Endothelial cell of umbilical vein (primary cell): ENCODE results near the gene CCHCR1. TPM values are rescaled to one million over a fixed set of nuclear protein-coding genes. Genes with fewer than 3 reads are reported as not detected.

Experiments
- BruUV-seq: library from RNA; stranded (reverse); fragments of 400-500 nt; replicated peaks from 2 replicates; lab custom pipeline; 2021; lab: Mats Ljungman, UMichigan
- CTCF ChIA-PET: fragments of 300-600, 350-600 bp; sonication (Branson Sonifier 250); formaldehyde crosslinking; loops from one replicate; lab custom pipeline; 2021; ENCODE audit warnings: antibody characterized with exemption, inconsistent platforms; lab: Charles Lee
- POLR2A ChIA-PET: fragments of 300-600, 350-600 bp; sonication (Branson Sonifier 250); formaldehyde crosslinking; loops from one replicate; lab custom pipeline; 2021; ENCODE audit warnings: antibody characterized with exemption, inconsistent platforms; lab: Charles Lee
- DNase-seq: peaks from one replicate; pipeline ENCODE4 v3.0.0-alpha.2; 2011; ENCODE audit warnings: low read depth, low spot score
- FAIRE-seq: peaks from 2 replicates; lab custom pipeline; 2011; peaks lifted over from hg19 to GRCh38; lab: Jason Lieb, UNC
- H2AFZ ChIP-seq: 2 replicates; pipeline ENCODE4 v1.6.0; 2012; ENCODE audit warnings: low read depth, low read length, control low read depth, inconsistent platforms
- H3K27ac ChIP-seq: 2 replicates; pipeline ENCODE4 v1.5.1; 2011; ENCODE audit warnings: low read depth, mild to moderate bottlenecking, control low read depth, low read length, moderate library complexity; ENCODE audit not compliant: insufficient read depth
- H3K27me3 ChIP-seq, 2 experiments: 2 replicates each; pipeline versions ENCODE4 v1.6.0 to v1.6.1; 2011; ENCODE audit warnings: low read length in 2 of 2, mixed read lengths in 1 of 2; ENCODE audit not compliant: control insufficient read depth in 2 of 2, insufficient read depth in 2 of 2
- H3K36me3 ChIP-seq, 2 experiments: 2 replicates in 1 of 2; 3 replicates in 1 of 2; pipeline ENCODE4 v1.5.1; 2011; ENCODE audit warnings: low read length in 2 of 2, mild to moderate bottlenecking in 1 of 2, moderate library complexity in 1 of 2; ENCODE audit not compliant: control insufficient read depth in 2 of 2, insufficient read depth in 2 of 2; ENCODE audit errors: extremely low read depth in 1 of 2
- H3K4me1 ChIP-seq: 3 replicates; pipeline ENCODE4 v1.5.1; 2011; ENCODE audit warnings: mild to moderate bottlenecking, low read length; ENCODE audit not compliant: control insufficient read depth, insufficient read depth; ENCODE audit errors: extremely low read depth
- H3K4me2 ChIP-seq: 2 replicates; pipeline ENCODE4 v1.6.1; 2011; ENCODE audit warnings: low read length, control low read depth, mixed read lengths; ENCODE audit not compliant: insufficient read depth
- H3K4me3 ChIP-seq, 3 experiments: fragments of 200-600 bp in 1 of 3; sonication (generic), shearing (Covaris generic) in 1 of 3; replicated peaks in 1 of 3; 2 replicates each; pipeline ENCODE4 v1.5.1; 2011 to 2016; ENCODE audit warnings: control low read depth in 3 of 3, low read length in 3 of 3, mild to moderate bottlenecking in 2 of 3, inconsistent platforms in 1 of 3, low read depth in 1 of 3, moderate library complexity in 1 of 3; ENCODE audit not compliant: insufficient read depth in 1 of 3
- H3K79me2 ChIP-seq: 2 replicates; pipeline ENCODE4 v1.6.0; 2012; ENCODE audit warnings: low read length, inconsistent platforms; ENCODE audit not compliant: control insufficient read depth, insufficient read depth
- H3K9ac ChIP-seq: replicated peaks from 2 replicates; pipeline ENCODE3; 2011; ENCODE audit warnings: low read length, control low read depth; ENCODE audit not compliant: insufficient read depth; ENCODE audit errors: extremely low read depth
- H3K9me1 ChIP-seq: replicated peaks from 3 replicates; pipeline ENCODE4 v1.6.0; 2011; ENCODE audit warnings: mild to moderate bottlenecking, low read length; ENCODE audit not compliant: control insufficient read depth, insufficient read depth; ENCODE audit errors: extremely low read depth
- H3K9me3 ChIP-seq: replicated peaks from 2 replicates; pipeline ENCODE4 v1.5.1; 2012; ENCODE audit warnings: low read length, inconsistent platforms; ENCODE audit not compliant: control insufficient read depth, insufficient read depth
- H4K20me1 ChIP-seq: replicated peaks from 2 replicates; pipeline ENCODE3; 2011; ENCODE audit warnings: mild to moderate bottlenecking, low read length; ENCODE audit not compliant: control insufficient read depth, insufficient read depth; ENCODE audit errors: extremely low read depth
- EZH2 ChIP-seq: IDR thresholded peaks from 2 replicates; pipeline ENCODE4 v1.6.1; 2012; ENCODE audit warnings: borderline replicate concordance, low read depth, mild to moderate bottlenecking, moderate library complexity, low read length, inconsistent platforms; ENCODE audit not compliant: severe bottlenecking
- FOS ChIP-seq: IDR thresholded peaks from 2 replicates; pipeline ENCODE4 v1.6.1; 2011; ENCODE audit warnings: mild to moderate bottlenecking, low read length, moderate library complexity, borderline replicate concordance; ENCODE audit not compliant: insufficient read depth
- GATA2 ChIP-seq: IDR thresholded peaks from 2 replicates; pipeline ENCODE4 v1.7.0; 2011; ENCODE audit warnings: low read depth, mild to moderate bottlenecking, moderate library complexity, mixed read lengths, low read length; ENCODE audit not compliant: insufficient read length, insufficient read depth
- JUN ChIP-seq: IDR thresholded peaks from 2 replicates; pipeline ENCODE4 v1.6.1; 2011; ENCODE audit warnings: borderline replicate concordance, low read depth; ENCODE audit not compliant: insufficient read length, insufficient read depth
- MAX ChIP-seq: IDR thresholded peaks from 2 replicates; pipeline ENCODE4 v1.6.1; 2011; ENCODE audit not compliant: insufficient read depth, insufficient read length
- MYC ChIP-seq: IDR thresholded peaks from one replicate; pipeline ENCODE4 v1.6.1; 2011; ENCODE audit warnings: mild to moderate bottlenecking, low read depth, low read length
- POLR2A ChIP-seq: IDR thresholded peaks from 2 replicates; pipeline ENCODE4 v1.6.1; 2012; ENCODE audit warnings: low read depth, mild to moderate bottlenecking, control low read depth, low read length
- POLR2AphosphoS5 ChIP-seq: IDR thresholded peaks from 2 replicates; pipeline ENCODE4 v1.6.1; 2012; ENCODE audit warnings: low read depth, mild to moderate bottlenecking, control low read depth, low read length, moderate library complexity; ENCODE audit not compliant: insufficient read depth
- dilution Hi-C: fragments of 300-500 bp; cut with MboI; formaldehyde crosslinking; loops from one replicate; pipeline ENCODE4 v1.15.0; 2019; ENCODE audit warnings: low sequenced_read_pairs; ENCODE audit not compliant: extremely low pct_ligation_motif_present
- intact Hi-C: fragments of 100-400 bp; cut with micrococcal nuclease; formaldehyde crosslinking; loops from one replicate; pipeline ENCODE4 v1.10.0; 2022
- polyA plus RNA-seq, 4 experiments: library from polyadenylated mRNA; depleted of rRNA in 3 of 4; stranded (reverse) in 3 of 4; unstranded in 1 of 4; fragments of >200 nt; gene quantifications; 2 replicates each; pipeline versions ENCODE4 v1.2.1 to v1.2.3, GENCODE V29; 2011 to 2012; ENCODE audit warnings: missing spikeins in 1 of 4
- total RNA-seq: library from RNA; stranded (reverse); gene quantifications from 2 replicates; pipeline ENCODE4 v1.2.3, GENCODE V29; 2021
- TF ChIP-seq, protein P1 (sequence below), 2 donors: IDR thresholded peaks; 1 replicate in 1 of 2; 2 replicates in 1 of 2; pipeline ENCODE4 v1.5.1; 2011; ENCODE audit warnings: low read length in 2 of 2, mild to moderate bottlenecking in 2 of 2, moderate library complexity in 2 of 2, control low read depth in 1 of 2, inconsistent platforms in 1 of 2, low read depth in 1 of 2; ENCODE audit not compliant: insufficient read depth in 1 of 2; ENCODE audit errors: extremely low read depth in 1 of 2

Gene CCHCR1
- total and polyA plus RNA-seq, 2 donors (not counting 3 experiments of a cell fraction or from before 2014, with no cell fraction given): 12.8 to 23.2 TPM

GRCh38 chr6:31115941-31116560 is 41.6 kb downstream of the CCHCR1 start:
- intact Hi-C loops: no loop called here
- no peak overlapping the region for H3K4me2 ChIP-seq

More at GRCh38 chr6:31115941-31116560, 41.6 kb downstream of the CCHCR1 start:
- Histone ChIP-seq H3K27ac (no peak overlapping the region), H3K4me1 (peaks cover 21% of the 10 kb centered on the region), H3K36me3 (no peaks in the 10 kb centered on the region), H3K9me1 (no peaks in the 10 kb centered on the region), H3K79me2 (no peaks in the 10 kb centered on the region), H3K9me3 (no peaks in the 10 kb centered on the region), H2AFZ (no peak overlapping the region), H3K27me3 (no peaks in the 10 kb centered on the region), H3K4me3 (no peak overlapping the region), H4K20me1 (no peaks in the 10 kb centered on the region), H3K9ac (no peak overlapping the region)
- POLR2A ChIA-PET: interaction anchor here (1.3 kb wide), 1 partner anchor 29 kb away, joined by 3 read pairs; no protein-coding TSS in a partner anchor
- dilution Hi-C loops: no loop called here
- FAIRE-seq (no peak), DNase-seq (no peak)
- BruUV-seq: no TSS peak
- CTCF ChIA-PET: interaction anchor here (0.6 to 8.2 kb wide), 13 partner anchors 11 to 294 kb away, joined by 3 to 102 read pairs (median 9); partner anchors contain the start of gene MUCL3
- TF ChIP-seq GATA2 (no peak), MYC (no peak), JUN (no peak), POLR2AphosphoS5 (no peak), MAX (no peak), FOS (no peak), POLR2A (no peak), EZH2 (no peak)
- TF ChIP-seq, protein P1, sequence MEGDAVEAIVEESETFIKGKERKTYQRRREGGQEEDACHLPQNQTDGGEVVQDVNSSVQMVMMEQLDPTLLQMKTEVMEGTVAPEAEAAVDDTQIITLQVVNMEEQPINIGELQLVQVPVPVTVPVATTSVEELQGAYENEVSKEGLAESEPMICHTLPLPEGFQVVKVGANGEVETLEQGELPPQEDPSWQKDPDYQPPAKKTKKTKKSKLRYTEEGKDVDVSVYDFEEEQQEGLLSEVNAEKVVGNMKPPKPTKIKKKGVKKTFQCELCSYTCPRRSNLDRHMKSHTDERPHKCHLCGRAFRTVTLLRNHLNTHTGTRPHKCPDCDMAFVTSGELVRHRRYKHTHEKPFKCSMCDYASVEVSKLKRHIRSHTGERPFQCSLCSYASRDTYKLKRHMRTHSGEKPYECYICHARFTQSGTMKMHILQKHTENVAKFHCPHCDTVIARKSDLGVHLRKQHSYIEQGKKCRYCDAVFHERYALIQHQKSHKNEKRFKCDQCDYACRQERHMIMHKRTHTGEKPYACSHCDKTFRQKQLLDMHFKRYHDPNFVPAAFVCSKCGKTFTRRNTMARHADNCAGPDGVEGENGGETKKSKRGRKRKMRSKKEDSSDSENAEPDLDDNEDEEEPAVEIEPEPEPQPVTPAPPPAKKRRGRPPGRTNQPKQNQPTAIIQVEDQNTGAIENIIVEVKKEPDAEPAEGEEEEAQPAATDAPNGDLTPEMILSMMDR (IDR thresholded peaks at IDR 0.05; ENCODE audit: extremely low read depth in 1 of 2, insufficient read depth in 1 of 2, low read depth in 1 of 2, low read length in 2 of 2): no peak
